GM12892 (cell line): Measurements from ENCODE around the gene SOX21.

ENCODE experiments used
- POLR2A ChIP-seq: IDR thresholded peaks from 2 replicates; pipeline ENCODE4 v1.6.1; 2011; ENCODE audit warnings: low read depth, low read length, control low read depth
- POLR2AphosphoS5 ChIP-seq: IDR thresholded peaks from 2 replicates; pipeline ENCODE4 v1.6.1; 2011; ENCODE audit warnings: low read depth, low read length, control low read depth
- TAF1 ChIP-seq: IDR thresholded peaks from 2 replicates; pipeline ENCODE4 v1.6.1; 2011; ENCODE audit warnings: low read depth, mild to moderate bottlenecking, control low read depth, low read length, borderline replicate concordance

- TF ChIP-seq POLR2AphosphoS5 (no peak), POLR2A (no peak), TAF1 (no peak)
Measured at GRCh38 chr13:94683409-94683808, 28.9 kb downstream of the SOX21 start.
